ENCODE data around the gene SLC16A10.
"Not testable (repeated sequence)": the region's sequence is repeated elsewhere in the genome, so short reads cannot be mapped to it uniquely, and the experiment has no call there.

The SLC16A10 gene

DNA sequence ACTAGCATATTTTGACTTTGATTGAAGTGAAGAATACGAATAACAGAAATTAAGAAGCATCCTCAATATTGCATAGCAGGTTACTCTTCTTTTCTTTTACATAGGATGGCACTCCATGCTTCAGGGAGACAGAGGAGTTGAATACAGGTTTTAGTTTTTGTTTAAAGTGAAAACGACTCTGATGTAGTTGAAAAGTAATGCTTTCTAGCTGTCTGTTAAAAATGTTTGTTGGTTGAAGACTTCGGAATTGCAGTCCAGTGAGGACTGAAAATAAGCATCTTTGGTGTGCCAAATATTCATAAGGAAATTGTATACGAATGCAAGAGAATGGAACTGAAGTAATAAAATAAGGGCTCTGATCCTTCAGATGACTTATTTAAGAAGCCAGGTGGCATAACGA lies 618 bp upstream of the SLC16A10 start:
- H3K36me3 ChIP-seq (ENCODE audit: control insufficient read depth in 1 of 2, insufficient read depth in 2 of 2, low read length in 2 of 2): no peaks in the 10 kb centered on the region
- H3K9me3 ChIP-seq (ENCODE audit: control insufficient read depth in 1 of 2, low read length in 2 of 2): no peaks in the 10 kb centered on the region
- peak overlapping the region; percentile 49 to 50 for H3K9ac ChIP-seq (ENCODE audit: low read depth in 1 of 2, low read length in 2 of 2)
- peak overlapping the region; percentile 81 to 84 for H3K4me3 ChIP-seq (ENCODE audit: low read depth in 1 of 2, low read length in 2 of 2)
- peaks cover 2 to 9% of the 10 kb centered on the region in 2 donors for H3K27me3 ChIP-seq (ENCODE audit: control insufficient read depth in 1 of 2, insufficient read depth in 2 of 2, low read length in 2 of 2)
- no peak overlapping the region for H3K27ac ChIP-seq (ENCODE audit: low read depth, low read length)
- peaks cover 5 to 7% of the 10 kb centered on the region in 2 donors for H3K4me1 ChIP-seq (ENCODE audit: control insufficient read depth in 1 of 2, insufficient read depth in 2 of 2, low read length in 2 of 2)

DNA sequence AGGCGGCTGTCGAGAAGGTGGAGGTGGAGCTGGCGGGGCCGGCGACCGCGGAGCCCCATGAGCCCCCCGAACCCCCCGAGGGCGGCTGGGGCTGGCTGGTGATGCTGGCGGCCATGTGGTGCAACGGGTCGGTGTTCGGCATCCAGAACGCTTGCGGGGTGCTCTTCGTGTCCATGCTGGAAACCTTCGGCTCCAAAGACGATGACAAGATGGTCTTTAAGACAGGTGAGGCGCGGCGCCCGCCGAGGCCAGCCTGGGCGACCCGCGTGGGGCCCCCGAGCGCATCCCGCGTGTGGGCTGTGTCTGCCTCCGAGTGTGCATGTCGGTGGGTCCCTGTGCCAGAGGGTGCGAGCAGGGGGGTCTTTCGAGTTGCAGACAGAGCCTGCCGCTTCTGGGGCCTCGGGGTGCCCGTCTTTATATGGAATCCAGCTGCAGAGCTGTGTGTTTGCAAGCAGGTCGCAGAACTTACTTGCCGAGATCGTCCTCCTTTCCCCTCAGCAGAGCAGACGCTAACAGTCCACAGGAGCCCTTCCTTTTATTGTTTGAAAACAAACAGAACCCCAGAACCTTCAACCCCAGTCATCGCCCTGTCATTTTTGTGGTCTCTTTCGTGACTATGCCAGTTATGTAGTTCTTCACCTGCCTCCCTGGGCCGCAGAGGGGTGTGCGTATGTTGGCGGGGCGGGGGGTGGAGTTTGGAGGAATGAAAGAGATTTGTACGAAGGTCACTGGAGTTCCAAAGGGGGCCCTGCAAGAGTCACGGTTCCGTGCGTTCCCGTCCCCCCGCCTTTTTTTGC lies 766 bp downstream of the SLC16A10 start:
- H3K4me1 ChIP-seq (ENCODE audit: control insufficient read depth in 1 of 2, insufficient read depth in 2 of 2, low read length in 2 of 2): peaks cover 5 to 7% of the 10 kb centered on the region in 2 donors
- peak overlapping the region; percentile 81 to 84 for H3K4me3 ChIP-seq (ENCODE audit: low read depth in 1 of 2, low read length in 2 of 2)
- no peaks in the 10 kb centered on the region for H3K9me3 ChIP-seq (ENCODE audit: control insufficient read depth in 1 of 2, low read length in 2 of 2)
- H3K36me3 ChIP-seq (ENCODE audit: control insufficient read depth in 1 of 2, insufficient read depth in 2 of 2, low read length in 2 of 2): no peaks in the 10 kb centered on the region
- H3K27ac ChIP-seq (ENCODE audit: low read depth, low read length): no peak overlapping the region
- peaks cover 2 to 9% of the 10 kb centered on the region in 2 donors for H3K27me3 ChIP-seq (ENCODE audit: control insufficient read depth in 1 of 2, insufficient read depth in 2 of 2, low read length in 2 of 2)
- H3K9ac ChIP-seq (ENCODE audit: low read depth in 1 of 2, low read length in 2 of 2): peak overlapping the region; percentile 40 to 63

DNA sequence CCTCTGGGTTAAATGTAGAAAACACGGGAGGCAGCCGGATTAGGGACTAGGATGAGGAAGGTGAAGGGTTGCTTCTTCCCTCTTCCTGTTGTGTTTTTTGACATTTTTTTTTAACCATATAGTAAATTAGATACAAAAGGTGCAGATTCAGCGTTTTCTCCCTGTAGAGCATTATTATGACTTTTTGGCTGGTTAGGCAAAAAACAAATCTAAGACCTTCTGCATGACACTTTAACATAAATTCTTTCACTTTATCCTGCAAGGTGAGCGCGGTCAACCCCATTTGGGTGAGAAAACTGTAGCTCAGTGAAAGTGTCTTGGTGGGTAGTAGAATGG lies 1.3 kb downstream of the SLC16A10 start:
- Histone ChIP-seq H3K9ac (ENCODE audit: low read depth in 1 of 2, low read length in 2 of 2) (peak overlapping the region; percentile 15 to 63), H3K27me3 (ENCODE audit: control insufficient read depth in 1 of 2, insufficient read depth in 2 of 2, low read length in 2 of 2) (peaks cover 2 to 9% of the 10 kb centered on the region in 2 donors), H3K36me3 (ENCODE audit: control insufficient read depth in 1 of 2, insufficient read depth in 2 of 2, low read length in 2 of 2) (no peaks in the 10 kb centered on the region), H3K4me3 (ENCODE audit: low read depth in 1 of 2, low read length in 2 of 2) (peak overlapping the region; percentile 81 to 84), H3K4me1 (ENCODE audit: control insufficient read depth in 1 of 2, insufficient read depth in 2 of 2, low read length in 2 of 2) (peaks cover 5 to 7% of the 10 kb centered on the region in 2 donors), H3K9me3 (ENCODE audit: control insufficient read depth in 1 of 2, low read length in 2 of 2) (no peaks in the 10 kb centered on the region), H3K27ac (ENCODE audit: low read depth, low read length) (no peak overlapping the region)

DNA sequence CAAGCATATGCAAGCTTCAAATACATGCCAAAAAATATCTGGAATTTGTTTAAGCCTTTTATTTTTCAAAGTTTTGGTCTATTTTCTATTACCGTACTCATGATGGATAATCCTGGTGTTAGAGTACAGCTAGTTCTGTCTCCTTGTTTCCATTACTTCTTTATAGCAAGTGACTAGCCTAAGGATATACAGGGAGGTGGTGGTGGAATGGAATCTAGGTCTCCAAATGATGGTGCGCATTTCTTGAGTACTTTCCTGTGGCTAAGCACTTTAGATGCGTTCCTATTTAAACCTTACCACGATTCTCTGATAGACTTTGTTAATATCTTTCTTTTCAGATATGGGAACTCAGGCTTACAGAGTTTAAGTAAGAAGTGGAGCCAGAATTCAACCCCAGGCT lies 3.5 kb downstream of the SLC16A10 start:
- Histone ChIP-seq H3K27me3 (ENCODE audit: control insufficient read depth in 1 of 2, insufficient read depth in 2 of 2, low read length in 2 of 2) (peaks cover 2 to 9% of the 10 kb centered on the region in 2 donors), H3K4me3 (ENCODE audit: low read depth in 1 of 2, low read length in 2 of 2) (no peak overlapping the region), H3K9me3 (ENCODE audit: control insufficient read depth in 1 of 2, low read length in 2 of 2) (no peaks in the 10 kb centered on the region), H3K4me1 (ENCODE audit: control insufficient read depth in 1 of 2, insufficient read depth in 2 of 2, low read length in 2 of 2) (peaks cover 6 to 7% of the 10 kb centered on the region in 2 donors), H3K36me3 (ENCODE audit: control insufficient read depth in 1 of 2, insufficient read depth in 2 of 2, low read length in 2 of 2) (no peaks in the 10 kb centered on the region), H3K9ac (ENCODE audit: low read depth in 1 of 2, low read length in 2 of 2) (no peak overlapping the region), H3K27ac (ENCODE audit: low read depth, low read length) (no peak overlapping the region)

DNA sequence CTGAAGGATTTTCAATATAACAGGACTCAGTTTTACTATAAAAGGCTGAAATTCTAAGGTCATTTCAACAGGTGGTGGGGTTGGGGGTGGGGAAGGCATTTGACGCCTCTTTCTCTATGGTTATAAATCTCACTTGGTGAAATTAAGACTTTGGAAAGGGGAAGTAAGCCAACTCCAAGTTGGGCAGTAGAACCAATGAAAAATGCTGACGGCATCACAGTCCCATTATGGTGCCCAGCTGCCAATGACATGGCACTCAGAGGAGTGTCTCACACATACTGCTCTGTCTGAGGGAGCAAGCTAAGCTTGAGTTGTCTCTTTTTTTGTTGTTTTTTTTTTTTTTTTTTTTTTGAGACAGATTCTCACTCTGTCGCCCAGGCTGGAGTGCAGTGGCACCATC lies 4.7 kb downstream of the SLC16A10 start:
- H3K9ac ChIP-seq (ENCODE audit: low read depth in 1 of 2, low read length in 2 of 2): no peak overlapping the region
- no peak overlapping the region for H3K4me3 ChIP-seq (ENCODE audit: low read depth in 1 of 2, low read length in 2 of 2)
- H3K27me3 ChIP-seq (ENCODE audit: control insufficient read depth in 1 of 2, insufficient read depth in 2 of 2, low read length in 2 of 2): no peaks in the 10 kb centered on the region
- H3K9me3 ChIP-seq (ENCODE audit: control insufficient read depth in 1 of 2, low read length in 2 of 2): no peaks in the 10 kb centered on the region
- no peaks in the 10 kb centered on the region for H3K36me3 ChIP-seq (ENCODE audit: control insufficient read depth in 1 of 2, insufficient read depth in 2 of 2, low read length in 2 of 2)
- H3K4me1 ChIP-seq (ENCODE audit: control insufficient read depth in 1 of 2, insufficient read depth in 2 of 2, low read length in 2 of 2): peaks cover 14 to 18% of the 10 kb centered on the region in 2 donors
- H3K27ac ChIP-seq (ENCODE audit: low read depth, low read length): no peak overlapping the region

DNA sequence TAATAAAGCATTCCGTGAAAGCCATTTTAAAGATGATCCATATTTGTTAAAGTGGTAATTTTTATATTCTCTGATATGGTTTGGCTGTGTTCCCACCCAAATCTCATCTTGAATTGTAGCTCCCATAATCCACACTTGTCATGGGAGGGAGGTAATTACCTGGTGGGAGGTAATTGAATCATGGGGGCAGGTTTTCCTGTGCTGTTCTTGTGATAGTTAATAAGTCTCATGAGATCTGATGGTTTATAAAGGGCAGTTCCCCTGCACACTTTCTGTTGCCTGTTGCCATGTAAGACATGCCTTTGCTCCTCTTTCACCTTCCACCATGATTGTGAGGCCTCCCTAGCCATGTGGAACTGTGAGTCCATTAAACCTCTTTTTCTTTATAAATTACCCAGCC lies 8.2 kb downstream of the SLC16A10 start:
- H3K4me3 ChIP-seq (ENCODE audit: low read depth in 1 of 2, low read length in 2 of 2); H3K9me3 ChIP-seq (ENCODE audit: control insufficient read depth in 1 of 2, low read length in 2 of 2); H3K9ac ChIP-seq (ENCODE audit: low read depth in 1 of 2, low read length in 2 of 2); H3K27ac ChIP-seq (ENCODE audit: low read depth, low read length); H3K36me3 ChIP-seq (ENCODE audit: control insufficient read depth in 1 of 2, insufficient read depth in 2 of 2, low read length in 2 of 2); H3K27me3 ChIP-seq (ENCODE audit: control insufficient read depth in 1 of 2, insufficient read depth in 2 of 2, low read length in 2 of 2): not testable (repeated sequence)
- H3K4me1 ChIP-seq (ENCODE audit: control insufficient read depth in 1 of 2, insufficient read depth in 2 of 2, low read length in 2 of 2): peaks cover 12 to 15% of the 10 kb centered on the region in 2 donors

DNA sequence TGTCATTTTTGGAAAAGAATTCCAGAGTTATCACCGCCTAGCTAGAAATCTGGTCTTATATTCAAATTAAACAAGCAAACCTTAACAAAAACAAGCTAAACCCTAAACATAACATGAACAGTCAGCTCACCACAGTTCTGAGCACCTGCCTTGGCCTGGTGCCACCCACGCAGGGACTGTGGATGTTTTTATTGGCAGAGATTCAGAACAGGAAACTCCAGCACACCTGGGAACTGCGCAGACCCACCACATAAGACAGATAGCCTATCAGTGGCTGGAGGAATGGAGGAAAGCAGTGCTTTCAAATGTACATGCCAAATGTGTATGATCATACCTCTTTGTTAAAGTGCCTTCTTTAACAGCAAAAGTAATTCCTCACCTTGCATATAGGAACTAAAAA lies 8.9 kb downstream of the SLC16A10 start:
- H3K27me3 ChIP-seq (ENCODE audit: control insufficient read depth in 1 of 2, insufficient read depth in 2 of 2, low read length in 2 of 2): no peaks in the 10 kb centered on the region
- H3K36me3 ChIP-seq (ENCODE audit: control insufficient read depth in 1 of 2, insufficient read depth in 2 of 2, low read length in 2 of 2): no peaks in the 10 kb centered on the region
- peak overlapping the region in 1 of 2 donors; percentile 18 for H3K9ac ChIP-seq (ENCODE audit: low read depth in 1 of 2, low read length in 2 of 2)
- H3K4me1 ChIP-seq (ENCODE audit: control insufficient read depth in 1 of 2, insufficient read depth in 2 of 2, low read length in 2 of 2): peaks cover 12 to 17% of the 10 kb centered on the region in 2 donors
- H3K4me3 ChIP-seq (ENCODE audit: low read depth in 1 of 2, low read length in 2 of 2): no peak overlapping the region
- H3K27ac ChIP-seq (ENCODE audit: low read depth, low read length): no peak overlapping the region
- no peaks in the 10 kb centered on the region for H3K9me3 ChIP-seq (ENCODE audit: control insufficient read depth in 1 of 2, low read length in 2 of 2)

DNA sequence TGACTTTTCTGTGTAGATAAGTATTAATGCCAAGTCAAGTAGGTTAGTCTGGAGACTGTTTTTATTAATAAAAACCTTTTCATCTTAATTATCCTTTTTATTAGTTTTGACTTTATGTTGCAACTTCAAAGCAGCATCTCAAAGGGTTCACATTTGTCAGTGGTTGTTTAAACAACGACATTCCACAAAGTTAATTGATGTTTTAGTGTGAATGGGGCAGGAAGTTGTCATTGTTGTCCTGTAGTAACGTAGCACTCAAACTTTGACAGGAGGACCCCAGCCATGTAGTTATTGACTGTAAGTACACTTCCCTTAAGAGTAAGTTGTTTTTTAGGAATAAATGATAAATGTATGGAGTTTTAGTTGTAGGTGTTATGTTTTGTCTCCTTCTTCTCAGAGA lies 11.3 kb downstream of the SLC16A10 start:
- H3K27me3 ChIP-seq (ENCODE audit: control insufficient read depth in 1 of 2, insufficient read depth in 2 of 2, low read length in 2 of 2): no peaks in the 10 kb centered on the region
- no peaks in the 10 kb centered on the region for H3K9me3 ChIP-seq (ENCODE audit: control insufficient read depth in 1 of 2, low read length in 2 of 2)
- H3K36me3 ChIP-seq (ENCODE audit: control insufficient read depth in 1 of 2, insufficient read depth in 2 of 2, low read length in 2 of 2): no peaks in the 10 kb centered on the region
- H3K4me1 ChIP-seq (ENCODE audit: control insufficient read depth in 1 of 2, insufficient read depth in 2 of 2, low read length in 2 of 2): peaks cover 26 to 27% of the 10 kb centered on the region in 2 donors
- H3K4me3 ChIP-seq (ENCODE audit: low read depth in 1 of 2, low read length in 2 of 2): no peak overlapping the region
- no peak overlapping the region for H3K9ac ChIP-seq (ENCODE audit: low read depth in 1 of 2, low read length in 2 of 2)
- no peak overlapping the region for H3K27ac ChIP-seq (ENCODE audit: low read depth, low read length)

DNA sequence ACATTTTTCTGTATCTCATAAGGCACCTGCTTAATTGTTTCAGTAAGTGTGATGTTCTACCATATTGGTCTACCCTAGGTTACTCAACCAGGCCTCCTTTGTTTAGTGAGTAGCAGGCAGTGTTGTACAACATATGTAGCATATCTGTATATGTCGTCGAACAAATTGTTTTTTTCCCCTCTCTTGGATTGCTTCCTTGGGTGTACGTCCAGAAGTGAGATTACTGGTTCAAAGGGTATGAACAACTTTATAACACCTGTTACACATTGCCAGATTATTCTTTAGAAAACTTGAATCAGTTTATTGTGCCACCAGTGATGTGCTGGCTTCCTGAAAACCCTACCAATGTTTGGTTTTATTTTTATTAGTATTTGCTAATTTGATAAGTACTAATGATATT lies 14.7 kb downstream of the SLC16A10 start:
- Histone ChIP-seq H3K36me3 (ENCODE audit: control insufficient read depth in 1 of 2, insufficient read depth in 2 of 2, low read length in 2 of 2) (no peaks in the 10 kb centered on the region), H3K4me3 (ENCODE audit: low read depth in 1 of 2, low read length in 2 of 2) (no peak overlapping the region), H3K9ac (ENCODE audit: low read depth in 1 of 2, low read length in 2 of 2) (no peak overlapping the region), H3K27ac (ENCODE audit: low read depth, low read length) (no peak overlapping the region), H3K9me3 (ENCODE audit: control insufficient read depth in 1 of 2, low read length in 2 of 2) (no peaks in the 10 kb centered on the region), H3K27me3 (ENCODE audit: control insufficient read depth in 1 of 2, insufficient read depth in 2 of 2, low read length in 2 of 2) (no peaks in the 10 kb centered on the region), H3K4me1 (ENCODE audit: control insufficient read depth in 1 of 2, insufficient read depth in 2 of 2, low read length in 2 of 2) (peaks cover 28 to 29% of the 10 kb centered on the region in 2 donors)

DNA sequence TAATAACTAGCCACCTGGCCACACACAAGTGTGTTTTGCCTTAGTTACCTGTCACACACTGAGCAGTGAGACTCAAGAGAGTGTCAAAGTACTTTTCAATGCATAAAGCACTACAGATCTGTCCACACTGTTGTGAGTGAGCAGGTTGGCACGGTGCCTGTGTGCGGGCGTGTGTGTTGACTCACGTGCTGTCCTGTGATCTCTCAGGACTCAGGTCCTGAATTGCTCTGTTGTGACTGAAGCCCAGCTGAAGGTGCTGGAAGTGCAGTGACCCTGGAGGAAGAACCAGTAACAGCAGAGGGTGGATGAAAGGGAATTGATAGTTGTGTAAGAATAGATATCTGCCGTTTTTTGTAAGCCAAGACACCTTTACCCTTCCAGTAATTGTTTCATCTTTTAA lies 18.3 kb downstream of the SLC16A10 start:
- H3K27me3 ChIP-seq (ENCODE audit: control insufficient read depth in 1 of 2, insufficient read depth in 2 of 2, low read length in 2 of 2): no peaks in the 10 kb centered on the region
- no peak overlapping the region for H3K4me3 ChIP-seq (ENCODE audit: low read depth in 1 of 2, low read length in 2 of 2)
- H3K9ac ChIP-seq (ENCODE audit: low read depth in 1 of 2, low read length in 2 of 2): no peak overlapping the region
- H3K36me3 ChIP-seq (ENCODE audit: control insufficient read depth in 1 of 2, insufficient read depth in 2 of 2, low read length in 2 of 2): no peaks in the 10 kb centered on the region
- no peak overlapping the region for H3K27ac ChIP-seq (ENCODE audit: low read depth, low read length)
- H3K9me3 ChIP-seq (ENCODE audit: control insufficient read depth in 1 of 2, low read length in 2 of 2): no peaks in the 10 kb centered on the region
- peaks cover 24 to 28% of the 10 kb centered on the region in 2 donors for H3K4me1 ChIP-seq (ENCODE audit: control insufficient read depth in 1 of 2, insufficient read depth in 2 of 2, low read length in 2 of 2)
